PC-3 (cell line): ENCODE measurements around the gene HOXD10. TPM values are rescaled to one million over a fixed set of nuclear protein-coding genes. Genes with fewer than 3 reads are reported as not detected.

Experiments
- ATAC-seq: fragments of 200-7000 bp; cut with Tn5 transposase; 2 replicates; pipeline ENCODE4 v1.9.1; 2020; ENCODE audit warnings: mild to moderate bottlenecking, moderate library complexity
- BruUV-seq: library from RNA; stranded (reverse); fragments of 400-500 nt; replicated peaks from 2 replicates; lab custom pipeline; 2021; lab: Mats Ljungman, UMichigan
- CTCF ChIA-PET: fragments of 300-600 bp; sonication (Branson Sonifier 250); formaldehyde crosslinking; loops from one replicate; lab custom pipeline; 2022; ENCODE audit warnings: antibody characterized with exemption; lab: Charles Lee
- POLR2A ChIA-PET: fragments of 300-600 bp; sonication (Branson Sonifier 250); formaldehyde crosslinking; loops from one replicate; lab custom pipeline; 2022; ENCODE audit warnings: antibody characterized with exemption; ENCODE audit not compliant: unreplicated experiment; lab: Charles Lee
- DNase-seq: peaks from one replicate; pipeline ENCODE4 v3.0.0-alpha.2; 2015
- H2AFZ ChIP-seq: fragments of 300-600 bp; sonication (generic); 2 replicates; pipeline ENCODE4 v1.6.0; 2016; ENCODE audit warnings: antibody characterized with exemption, low read length
- H3F3A ChIP-seq: fragments of 300-600 bp; sonication (generic); one replicate; pipeline ENCODE4 v1.6.0; 2017; ENCODE audit warnings: antibody characterized with exemption, low read length, control low read depth, mild to moderate bottlenecking; ENCODE audit not compliant: unreplicated experiment
- H3K27ac ChIP-seq: fragments of 300-600 bp; sonication (generic); 2 replicates; pipeline ENCODE4 v1.5.1; 2016; ENCODE audit warnings: mild to moderate bottlenecking, low read length
- H3K27me3 ChIP-seq: fragments of 300-600 bp; sonication (generic); 2 replicates; pipeline ENCODE4 v1.6.1; 2016; ENCODE audit warnings: low read length, mixed read lengths
- H3K36me3 ChIP-seq: fragments of 300-600 bp; sonication (generic); 2 replicates; pipeline ENCODE4 v1.6.1; 2016; ENCODE audit warnings: low read depth, mixed run types, low read length, mixed read lengths
- H3K4me1 ChIP-seq: fragments of 300-600 bp; sonication (generic); 2 replicates; pipeline ENCODE4 v1.5.1; 2016; ENCODE audit warnings: low read length; ENCODE audit not compliant: insufficient read depth
- H3K4me2 ChIP-seq: fragments of 300-600 bp; sonication (generic); 2 replicates; pipeline ENCODE4 v1.6.0; 2016; ENCODE audit warnings: low read length
- H3K4me3 ChIP-seq: fragments of 300-600 bp; sonication (generic); 2 replicates; pipeline ENCODE4 v1.5.1; 2016; ENCODE audit warnings: mild to moderate bottlenecking, low read length, mixed read lengths
- H3K79me2 ChIP-seq: fragments of 300-600 bp; sonication (generic); 2 replicates; pipeline ENCODE4 v1.6.1; 2017; ENCODE audit warnings: low read length, mixed read lengths
- H3K9ac ChIP-seq: fragments of 300-600 bp; sonication (generic); 2 replicates; pipeline ENCODE4 v1.6.0; 2016; ENCODE audit warnings: mild to moderate bottlenecking, low read length
- H3K9me2 ChIP-seq: fragments of 300-600 bp; sonication (generic); replicated peaks from 2 replicates; pipeline ENCODE4 v1.6.1; 2016; ENCODE audit warnings: mixed run types, low read length, mixed read lengths
- H3K9me3 ChIP-seq: fragments of 300-600 bp; sonication (generic); 2 replicates; pipeline ENCODE4 v1.6.1; 2016; ENCODE audit warnings: low read length, mixed read lengths
- H4K20me1 ChIP-seq: fragments of 300-600 bp; sonication (generic); 2 replicates; pipeline ENCODE4 v1.6.1; 2016; ENCODE audit warnings: low read length, mixed read lengths
- CTCF ChIP-seq: fragments of 300-600 bp; sonication (generic); conservative IDR thresholded peaks from 2 replicates; pipeline ENCODE4 v1.5.1; 2017; ENCODE audit warnings: antibody characterized with exemption, low read depth, mild to moderate bottlenecking, low read length
- EZH2 ChIP-seq: fragments of 300-600 bp; sonication (generic); IDR thresholded peaks from one replicate; pipeline ENCODE4 v1.6.1; 2017; ENCODE audit warnings: antibody characterized with exemption, mild to moderate bottlenecking, low read length; ENCODE audit not compliant: unreplicated experiment
- EZH2phosphoT487 ChIP-seq: fragments of 300-600 bp; sonication (generic); IDR thresholded peaks from 2 replicates; pipeline ENCODE4 v1.6.1; 2018; ENCODE audit warnings: mild to moderate bottlenecking, antibody characterized with exemption, low read length, borderline replicate concordance
- intact Hi-C: fragments of 100-400 bp; cut with micrococcal nuclease; formaldehyde crosslinking; loops from 2 replicates; pipeline ENCODE4 v1.9.0; 2023
- total RNA-seq: library from RNA; depleted of rRNA; stranded (reverse); fragments of >200 nt; gene quantifications from 2 replicates; pipeline ENCODE4 v1.2.3, GENCODE V29; 2014

Gene HOXD10
- total RNA-seq, 1 experiment from 2014 or later, result not detected

- Histone ChIP-seq H3K27ac (no peak overlapping the region), H3K9ac (no peak overlapping the region), H3K9me3 (no peaks in the 10 kb centered on the region), H3F3A (no peaks in the 10 kb centered on the region), H3K36me3 (no peaks in the 10 kb centered on the region), H3K4me1 (no peaks in the 10 kb centered on the region), H3K4me2 (no peak overlapping the region), H2AFZ (no peak overlapping the region), H3K27me3 (no peaks in the 10 kb centered on the region), H3K79me2 (no peaks in the 10 kb centered on the region), H4K20me1 (no peaks in the 10 kb centered on the region), H3K9me2 (no peaks in the 10 kb centered on the region), H3K4me3 (no peak overlapping the region)
- DNase-seq, result no peak
- ATAC-seq, result no peak
- ChIA-PET CTCF (no interaction called here), POLR2A (no interaction called here)
- TF ChIP-seq EZH2phosphoT487, result no peak
- no peak for TF ChIP-seq CTCF
- no peak for TF ChIP-seq EZH2
- intact Hi-C loops, result no loop called here
- BruUV-seq, result no TSS peak
Observed at GRCh38 chr2:176145085-176145969, 28.7 kb downstream of the HOXD10 start.

GRCh38 chr2:176146101-176146500, 29.5 kb downstream of the HOXD10 start:
- H3K27me3 ChIP-seq, result no peaks in the 10 kb centered on the region
- H4K20me1 ChIP-seq, result no peaks in the 10 kb centered on the region
- no peak overlapping the region for H3K4me3 ChIP-seq
- H3K9me2 ChIP-seq, result no peaks in the 10 kb centered on the region
- CTCF ChIA-PET, result interaction anchor here (0.5 kb wide), 1 partner anchor 9 kb away, joined by 4 read pairs; no protein-coding TSS in a partner anchor
- H2AFZ ChIP-seq, result no peak overlapping the region
- H3K4me2 ChIP-seq, result no peak overlapping the region
- H3F3A ChIP-seq, result no peaks in the 10 kb centered on the region
- no TSS peak for BruUV-seq
- H3K9me3 ChIP-seq, result no peaks in the 10 kb centered on the region
- no peaks in the 10 kb centered on the region for H3K36me3 ChIP-seq
- no peak for DNase-seq
- no peaks in the 10 kb centered on the region for H3K79me2 ChIP-seq
- no peak overlapping the region for H3K27ac ChIP-seq
- H3K9ac ChIP-seq, result no peak overlapping the region
- no peak for ATAC-seq
- no peaks in the 10 kb centered on the region for H3K4me1 ChIP-seq
- intact Hi-C loops, result no loop called here
- no peak for TF ChIP-seq CTCF
- no peak for TF ChIP-seq EZH2
- no peak for TF ChIP-seq EZH2phosphoT487
- POLR2A ChIA-PET, result no interaction called here

GRCh38 chr2:176146645-176147044, 30.1 kb downstream of the HOXD10 start:
- no peak for ATAC-seq
- Histone ChIP-seq H3K27me3 (no peaks in the 10 kb centered on the region), H3K9me3 (no peaks in the 10 kb centered on the region), H3K4me2 (no peak overlapping the region), H3K4me3 (no peak overlapping the region), H3K79me2 (no peaks in the 10 kb centered on the region), H3K9me2 (no peaks in the 10 kb centered on the region), H3F3A (no peaks in the 10 kb centered on the region), H3K9ac (no peak overlapping the region), H2AFZ (no peak overlapping the region), H3K4me1 (no peaks in the 10 kb centered on the region), H3K36me3 (no peaks in the 10 kb centered on the region), H4K20me1 (no peaks in the 10 kb centered on the region), H3K27ac (no peak overlapping the region)
- DNase-seq, result no peak
- CTCF ChIA-PET, result interaction anchor here (0.5 kb wide), 1 partner anchor 8 kb away, joined by 4 read pairs; no protein-coding TSS in a partner anchor
- no TSS peak for BruUV-seq
- TF ChIP-seq CTCF (no peak), EZH2 (no peak), EZH2phosphoT487 (no peak)
- POLR2A ChIA-PET, result no interaction called here
- intact Hi-C loops, result no loop called here
